GM12878 (cell line): Measurements from ENCODE around the gene ARID3B. TPM values are rescaled to one million over a fixed set of nuclear protein-coding genes. Genes with fewer than 3 reads are reported as not detected.

Source experiments
- ATAC-seq: fragments of 200-7000 bp; cut with Tn5 transposase; 3 replicates; pipeline ENCODE4 v1.9.1; 2020; ENCODE audit warnings: mild to moderate bottlenecking, moderate library complexity
- BruUV-seq: library from RNA; stranded (reverse); fragments of 400-500 nt; replicated peaks from 2 replicates; lab custom pipeline; 2021; lab: Mats Ljungman, UMichigan
- CTCF ChIA-PET: fragments of 300-600 bp; sonication (Branson Sonifier 250); formaldehyde crosslinking; extraction: SDS; loops from one replicate; lab custom pipeline; 2021; ENCODE audit warnings: inconsistent platforms; lab: Yijun Ruan, JAX
- POLR2A ChIA-PET: fragments of 350-600 bp; formaldehyde crosslinking; extraction: SDS; loops from one replicate; lab custom pipeline; 2021; ENCODE audit warnings: inconsistent platforms; lab: Charles Lee
- RAD21 ChIA-PET: fragments of 300-600 bp; sonication (Branson Sonifier 250); formaldehyde crosslinking; loops from one replicate; lab custom pipeline; 2023; ENCODE audit warnings: antibody characterized with exemption; ENCODE audit not compliant: unreplicated experiment; lab: Charles Lee
- SMC1A ChIA-PET: fragments of 300-600 bp; sonication (Branson Sonifier 250); formaldehyde crosslinking; loops from one replicate; lab custom pipeline; 2023; ENCODE audit not compliant: unreplicated experiment, uncharacterized antibody; lab: Charles Lee
- DNase-seq: peaks from one replicate; pipeline ENCODE4 v3.0.0-alpha.2; 2011; ENCODE audit warnings: low read depth, low spot score
- FAIRE-seq: peaks from 3 replicates; lab custom pipeline; 2011; peaks lifted over from hg19 to GRCh38; lab: Jason Lieb, UNC
- H2AFZ ChIP-seq: 2 replicates; pipeline ENCODE4 v1.6.0; 2011; ENCODE audit warnings: low read depth, low read length, control low read depth; ENCODE audit not compliant: control insufficient read depth
- H3K27ac ChIP-seq: 2 replicates; pipeline ENCODE4 v1.5.1; 2011; ENCODE audit warnings: control low read depth; ENCODE audit not compliant: control insufficient read depth, insufficient read depth
- H3K27me3 ChIP-seq, 2 experiments: replicated peaks in 1 of 2; 2 replicates each; pipeline versions ENCODE4 v1.6.0 to v1.6.1; 2011; ENCODE audit warnings: low read length in 1 of 2; ENCODE audit not compliant: control insufficient read depth in 2 of 2, insufficient read depth in 2 of 2
- H3K36me3 ChIP-seq, 2 experiments: 2 replicates each; pipeline ENCODE4 v1.5.1; 2011; ENCODE audit warnings: low read length in 1 of 2; ENCODE audit not compliant: control insufficient read depth in 2 of 2, insufficient read depth in 2 of 2
- H3K4me1 ChIP-seq: 2 replicates; pipeline ENCODE4 v1.6.1; 2011; ENCODE audit warnings: mild to moderate bottlenecking, low read length, moderate library complexity, mixed read lengths; ENCODE audit not compliant: control insufficient read depth, insufficient read depth
- H3K4me2 ChIP-seq: 2 replicates; pipeline ENCODE4 v1.6.0; 2011; ENCODE audit warnings: control low read depth; ENCODE audit not compliant: control insufficient read depth, insufficient read depth
- H3K4me3 ChIP-seq: fragments of 200-600 bp; sonication (generic); 2 replicates; pipeline ENCODE4 v1.5.1; 2016
- H3K79me2 ChIP-seq: 2 replicates; pipeline ENCODE4 v1.6.0; 2011; ENCODE audit warnings: low read length; ENCODE audit not compliant: control insufficient read depth, insufficient read depth
- H3K9ac ChIP-seq: 2 replicates; pipeline ENCODE4 v1.8.0; 2011; ENCODE audit warnings: low read length, control low read depth, mixed read lengths; ENCODE audit not compliant: control insufficient read depth, insufficient read depth
- H3K9me3 ChIP-seq: replicated peaks from 3 replicates; pipeline ENCODE4 v1.5.1; 2011; ENCODE audit warnings: mild to moderate bottlenecking, low read length; ENCODE audit not compliant: control insufficient read depth, insufficient read depth
- H4K20me1 ChIP-seq: 2 replicates; pipeline ENCODE4 v1.6.0; 2011; ENCODE audit not compliant: control insufficient read depth, insufficient read depth
- BMI1 ChIP-seq: fragments of 450-650 bp; IDR thresholded peaks from 2 replicates; pipeline ENCODE4 v1.6.1; 2016; ENCODE audit warnings: mild to moderate bottlenecking, moderate library complexity, borderline replicate concordance
- HCFC1 ChIP-seq: fragments of 150-350 bp; IDR thresholded peaks from 2 replicates; pipeline ENCODE4 v1.6.1; 2014; ENCODE audit warnings: low read length
- HDAC6 ChIP-seq: fragments of 200-600 bp; sonication (generic); IDR thresholded peaks from one replicate; pipeline ENCODE4 v1.8.0; 2017; ENCODE audit warnings: antibody characterized with exemption; ENCODE audit not compliant: unreplicated experiment
- MEF2B ChIP-seq: fragments of 450-650 bp; IDR thresholded peaks from 2 replicates; pipeline ENCODE4 v1.6.1; 2018; ENCODE audit warnings: mild to moderate bottlenecking, moderate library complexity; ENCODE audit not compliant: partially characterized antibody, poor library complexity, severe bottlenecking
- PAX8 ChIP-seq: fragments of 450-650 bp; IDR thresholded peaks from 2 replicates; pipeline ENCODE4 v1.6.1; 2017; ENCODE audit warnings: mild to moderate bottlenecking, moderate library complexity
- PBX3 ChIP-seq: IDR thresholded peaks from 2 replicates; pipeline ENCODE4 v1.6.1; 2011; ENCODE audit warnings: mild to moderate bottlenecking, low read depth, low read length, moderate library complexity; ENCODE audit not compliant: insufficient replicate concordance
- RB1 ChIP-seq: fragments of 450-650 bp; formaldehyde crosslinking; IDR thresholded peaks from 2 replicates; pipeline ENCODE4 v1.6.1; 2017; ENCODE audit warnings: mild to moderate bottlenecking, borderline replicate concordance
- SPI1 ChIP-seq: IDR thresholded peaks from 2 replicates; pipeline ENCODE4 v1.6.1; 2011; ENCODE audit warnings: low read depth, mild to moderate bottlenecking, low read length, moderate library complexity, borderline replicate concordance; ENCODE audit not compliant: insufficient read depth
- TCF12 ChIP-seq: IDR thresholded peaks from 2 replicates; pipeline ENCODE4 v1.6.1; 2011; ENCODE audit warnings: low read depth, mild to moderate bottlenecking, low read length
- YY1 ChIP-seq: IDR thresholded peaks from 2 replicates; pipeline ENCODE4 v1.6.1; 2011; ENCODE audit warnings: low read depth, mild to moderate bottlenecking, low read length
- ZNF217 ChIP-seq: fragments of 450-650 bp; IDR thresholded peaks from 2 replicates; pipeline ENCODE4 v1.6.1; 2017; ENCODE audit warnings: antibody characterized with exemption, mild to moderate bottlenecking
- ZNF592 ChIP-seq: fragments of 450-650 bp; IDR thresholded peaks from 2 replicates; pipeline ENCODE4 v1.6.1; 2017; ENCODE audit warnings: mild to moderate bottlenecking, moderate library complexity
- WGBS: methylation state at CpG from one replicate; pipeline ENCODE4 v1.1.6; 2016; ENCODE audit warnings: low lambda C conversion rate; ENCODE audit not compliant: insufficient replicate concordance, insufficient coverage; ENCODE audit errors: missing lambda C conversion rate; 5-methylcytosine and 5-hydroxymethylcytosine counted together
- in situ Hi-C: fragments of 300-500 bp; cut with MboI; formaldehyde crosslinking; loops from 9 replicates; pipeline ENCODE4 v1.14.3; 2018; ENCODE audit warnings: mixed read lengths
- intact Hi-C: fragments of 100-400 bp; cut with micrococcal nuclease; formaldehyde crosslinking; loops from one replicate; pipeline ENCODE4 v1.14.2; 2022; ENCODE audit not compliant: unreplicated experiment
- polyA plus RNA-seq, 11 experiments: library from polyadenylated mRNA; depleted of rRNA in 4 of 11; unstranded in 6 of 11; stranded (reverse) in 5 of 11; fragments of >200 nt; fragmentation: Nextera tagmentation in 4 of 11; fragmentation: Illumina TruSeq in 1 of 11; extraction: Ambion mirVana in 4 of 11; extraction: Trizol in 1 of 11; gene quantifications; 1 replicate in 1 of 11; 2 replicates in 10 of 11; pipeline versions ENCODE4 v1.2.1 to v1.2.3, GENCODE V29; 2011 to 2016; ENCODE audit warnings: inconsistent platforms in 2 of 11, missing spikeins in 2 of 11, low read depth in 1 of 11
- total RNA-seq, 4 experiments: library from RNA; depleted of rRNA in 3 of 4; stranded (reverse); fragments of >200 nt in 3 of 4; fragmentation: Illumina TruSeq in 1 of 4; extraction: Trizol in 1 of 4; gene quantifications; 2 replicates each; pipeline versions ENCODE4 v1.2.1 to v1.2.3, GENCODE V29; 2013 to 2021

Gene ARID3B
- total and polyA plus RNA-seq, 10 of the 15 experiments (the other 5 are each of a cell fraction or from before 2014, with no cell fraction given), result 1.1 to 33.4 (median 24.0) TPM

DNA sequence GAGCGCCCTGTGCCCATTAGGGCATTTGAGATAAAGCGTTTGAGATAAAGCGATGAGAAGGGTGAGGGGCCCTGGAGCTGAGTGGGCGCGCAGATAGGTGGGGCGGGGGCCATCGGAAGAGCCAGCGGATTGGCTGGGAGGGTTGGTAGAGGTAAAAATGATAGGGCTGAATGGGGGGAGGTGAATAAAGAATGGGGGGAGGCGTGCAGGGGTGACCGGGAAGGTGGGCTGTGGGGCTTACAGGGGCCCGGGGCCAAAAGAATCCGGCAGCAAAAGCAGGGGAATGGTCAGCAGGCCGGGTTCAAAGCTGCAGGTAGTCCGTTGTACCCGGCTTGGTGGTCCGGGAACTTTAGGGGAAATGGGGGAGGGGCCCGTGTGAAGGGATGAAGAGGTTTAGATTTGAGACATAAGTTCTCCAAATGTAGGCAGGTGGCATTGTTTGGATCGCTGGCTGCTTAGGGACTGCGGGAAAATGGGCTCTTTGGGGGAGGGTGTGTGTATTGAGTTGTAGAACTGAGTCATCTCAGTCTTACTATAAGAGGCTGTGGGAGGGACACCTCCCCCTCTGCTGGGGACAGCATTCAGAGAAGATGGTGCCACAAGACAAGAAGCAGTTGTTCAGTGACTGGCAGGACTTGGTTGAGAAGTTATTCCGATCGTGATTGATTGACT lies 610 bp downstream of the ARID3B start (continued):
- TF ChIP-seq PBX3 (peak; percentile 75), TCF12 (peak; percentile 63; the same call in 1 of the 2 replicates)
- TF ChIP-seq, all 136 proteins: peak for 55

- TSS peak; percentile 46 for BruUV-seq
- SMC1A ChIA-PET, result interaction anchor here (0.7 to 1.4 kb wide), 5 partner anchors 56 to 133 kb away, joined by 3 to 4 read pairs (median 3); partner anchors contain the start of gene SEMA7A
- TF ChIP-seq YY1 (0 out of 2 replicates have a peak, but pooled peaks have one; percentile 35), SPI1 (peak; percentile 33; the same call in 1 of the 2 replicates), ZNF592 (no peak), RB1 (no peak), PAX8 (0 out of 2 replicates have a peak, but pooled peaks have one; percentile 31), ZNF217 (no peak; the same call in 1 of the 2 replicates), HDAC6 (no peak), HCFC1 (no peak), BMI1 (no peak), MEF2B (peak; percentile 1)
Observed at GRCh38 chr15:74542166-74543042, 1.4 kb downstream of the ARID3B start.

More at GRCh38 chr15:74542166-74543042, 1.4 kb downstream of the ARID3B start:
- ATAC-seq (0 out of 3 replicates have a peak, but pooled peaks have one; percentile 0), FAIRE-seq (no peak), DNase-seq (no peak)
- H3K27me3 ChIP-seq, result no peaks in the 10 kb centered on the region
- H3K4me1 ChIP-seq, result peaks cover 15% of the 10 kb centered on the region
- in situ Hi-C loops, result loop anchor here (5.0 kb wide), 1 partner anchor 160 kb away; no protein-coding TSS in a partner anchor
- H3K36me3 ChIP-seq, result peaks cover 2 to 12% of the 10 kb centered on the region in 2 experiments; a peak in 3 of 4 replicates
- ChIA-PET CTCF (interaction anchor here (0.6 to 2.2 kb wide), 9 partner anchors 8 to 166 kb away, joined by 3 to 10 read pairs (median 4); no protein-coding TSS in a partner anchor), RAD21 (interaction anchor here (0.6 to 2.4 kb wide), 6 partner anchors 10 to 158 kb away, joined by 3 to 8 read pairs (median 3); no protein-coding TSS in a partner anchor), POLR2A (interaction anchor here (0.9 to 3.7 kb wide), 5 partner anchors 14 to 235 kb away, joined by 3 to 30 read pairs (median 6); partner anchors contain the start of gene CLK3)
- H3K9ac ChIP-seq, result peak overlapping the region; percentile 91
- H3K9me3 ChIP-seq, result no peaks in the 10 kb centered on the region
- peak overlapping the region; percentile 97 for H3K4me3 ChIP-seq
- 0 out of 2 replicates have a peak, but pooled peaks cover 3% of the 10 kb centered on the region for H4K20me1 ChIP-seq
- H3K27ac ChIP-seq, result peak overlapping the region; percentile 95
- intact Hi-C loops, result loop anchor here (1.0 to 5.0 kb wide), 3 partner anchors 81 to 245 kb away; partner anchors contain the start of genes SEMA7A and UBL7
- H3K79me2 ChIP-seq, result peaks cover 75% of the 10 kb centered on the region
- H3K4me2 ChIP-seq, result peak overlapping the region; percentile 95
- no peak overlapping the region for H2AFZ ChIP-seq
- 0% methylated on average over 8 of the region's 8 CpGs for WGBS
